IPS-15b (cell line): ENCODE data around the gene SACS.
A peak's percentile ranks its signal among the peaks of the same experiment; 100 is the strongest.
"Not testable (repeated sequence)": the region's sequence is repeated elsewhere in the genome, so short reads cannot be mapped to it uniquely, and the experiment has no call there.

Experiments
- H3K27me3 ChIP-seq: one replicate; pipeline ENCODE4 v1.6.1; 2013; ENCODE audit warnings: low read length; ENCODE audit not compliant: control insufficient read depth, insufficient read depth
- H3K36me3 ChIP-seq: one replicate; pipeline ENCODE4 v1.6.1; 2013; ENCODE audit warnings: low read length; ENCODE audit not compliant: control insufficient read depth, insufficient read depth
- H3K4me1 ChIP-seq: one replicate; pipeline ENCODE4 v1.6.1; 2013; ENCODE audit warnings: mild to moderate bottlenecking, low read length; ENCODE audit not compliant: control insufficient read depth, insufficient read depth
- H3K4me3 ChIP-seq: one replicate; pipeline ENCODE4 v1.5.1; 2013; ENCODE audit warnings: low read depth, low read length
- H3K9ac ChIP-seq: one replicate; pipeline ENCODE4 v1.6.1; 2013; ENCODE audit warnings: low read depth, mild to moderate bottlenecking, low read length
- H3K9me3 ChIP-seq: one replicate; pipeline ENCODE4 v1.6.1; 2013; ENCODE audit warnings: mild to moderate bottlenecking, low read length; ENCODE audit not compliant: control insufficient read depth, insufficient read depth

Gene SACS

DNA sequence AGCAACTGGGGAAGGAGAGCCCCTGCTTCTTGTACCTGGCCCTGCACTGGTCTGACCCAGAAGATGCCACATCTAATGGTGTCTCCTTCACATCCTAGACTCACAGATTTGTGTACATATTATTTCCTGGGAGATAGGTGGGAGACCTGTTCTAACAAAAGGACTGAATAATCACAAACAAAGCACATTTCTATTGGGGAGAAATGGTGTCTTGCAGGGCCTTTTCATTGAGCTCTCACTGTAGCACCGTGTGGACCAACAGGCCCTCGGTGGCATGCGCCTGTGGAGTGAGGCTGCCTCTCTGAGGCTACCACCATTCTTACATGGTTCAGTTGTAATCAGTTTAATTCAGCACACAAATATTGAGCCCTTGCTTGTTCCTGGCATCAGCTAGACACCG, 989 bp upstream of the SACS start:
- Histone ChIP-seq H3K4me1 (peaks cover 6% of the 10 kb centered on the region), H3K27me3 (no peaks in the 10 kb centered on the region), H3K9me3 (no peaks in the 10 kb centered on the region), H3K9ac (no peak overlapping the region), H3K36me3 (no peaks in the 10 kb centered on the region), H3K4me3 (no peak overlapping the region)

DNA sequence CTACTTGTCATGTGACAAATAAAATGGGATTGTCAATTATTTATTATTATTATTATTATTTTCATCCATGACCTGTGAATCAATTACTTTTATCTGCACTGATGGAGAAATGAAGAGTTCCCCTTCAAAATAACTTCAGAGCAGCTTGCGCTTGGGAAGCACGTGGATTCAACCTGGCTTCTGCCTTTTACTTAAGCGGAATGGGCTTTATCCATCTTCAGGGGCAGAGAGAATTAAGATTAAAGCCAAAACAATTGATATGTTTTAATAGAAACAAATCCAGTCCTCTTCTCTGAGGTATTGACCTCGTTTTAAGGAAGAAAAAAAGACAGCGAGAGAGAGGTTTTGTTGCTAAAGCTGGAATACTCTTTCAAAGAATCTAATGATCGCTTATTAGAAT, 876 bp downstream of the SACS start:
- Histone ChIP-seq H3K27me3 (no peaks in the 10 kb centered on the region), H3K36me3 (no peaks in the 10 kb centered on the region), H3K9me3 (no peaks in the 10 kb centered on the region), H3K4me3 (peak overlapping the region; percentile 81), H3K4me1 (peaks cover 6% of the 10 kb centered on the region), H3K9ac (no peak overlapping the region)

DNA sequence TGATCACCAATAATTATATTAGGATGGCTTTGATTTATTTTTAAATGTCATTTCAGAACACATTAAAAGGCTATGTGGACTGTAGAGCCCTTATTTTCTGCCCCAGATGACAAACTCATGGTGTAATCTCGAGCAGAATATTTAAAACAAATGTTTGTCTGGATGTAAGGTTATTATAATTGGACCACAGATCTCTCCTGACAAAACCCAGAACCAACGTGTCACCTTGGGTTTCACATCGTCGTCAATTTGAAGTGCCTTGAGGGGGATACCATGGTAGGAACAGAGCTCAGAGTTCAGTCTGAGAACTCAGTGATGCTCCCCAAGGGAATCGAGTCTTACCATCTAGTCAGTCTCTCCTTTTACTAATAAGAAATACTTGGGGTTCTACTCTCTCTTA, 2.8 kb downstream of the SACS start:
- Histone ChIP-seq H3K4me3 (no peak overlapping the region), H3K36me3 (no peaks in the 10 kb centered on the region), H3K27me3 (no peaks in the 10 kb centered on the region), H3K9ac (no peak overlapping the region), H3K9me3 (no peaks in the 10 kb centered on the region), H3K4me1 (peaks cover 6% of the 10 kb centered on the region)

DNA sequence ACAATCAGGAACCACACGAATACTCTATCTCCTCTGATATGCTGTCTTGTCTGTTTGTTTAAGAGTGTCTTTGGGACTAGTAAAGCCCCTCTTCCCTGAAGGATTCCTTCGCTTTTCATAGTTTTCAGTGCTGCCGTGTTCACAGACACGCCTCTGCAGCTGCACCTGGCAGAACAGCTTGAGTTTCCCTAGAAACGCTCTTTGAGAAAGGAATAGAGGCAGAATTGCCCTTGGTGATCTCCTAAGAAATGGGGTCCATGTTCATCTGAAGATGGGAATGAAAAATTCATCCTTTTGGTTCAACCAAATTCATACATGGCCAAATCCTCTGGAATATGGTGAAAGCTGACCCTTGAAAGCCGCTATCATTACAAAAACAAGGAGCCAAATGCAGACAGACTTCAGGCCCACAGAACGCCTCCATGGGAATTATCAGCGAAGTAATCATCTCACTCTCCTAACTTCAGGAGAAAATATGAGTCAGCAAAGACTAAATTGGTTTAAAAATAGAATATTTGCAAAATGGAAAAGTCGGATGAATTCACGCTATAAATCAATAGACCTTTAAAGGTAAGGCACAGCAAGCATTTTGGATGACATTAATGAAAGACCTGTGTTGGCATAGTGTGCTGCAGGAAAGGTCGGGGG, 5.5 kb downstream of the SACS start:
- Histone ChIP-seq H3K9ac (no peak overlapping the region), H3K4me3 (no peak overlapping the region), H3K9me3 (no peaks in the 10 kb centered on the region), H3K27me3 (no peaks in the 10 kb centered on the region), H3K36me3 (peaks cover 4% of the 10 kb centered on the region), H3K4me1 (no peaks in the 10 kb centered on the region)

- H3K27me3 ChIP-seq, result no peaks in the 10 kb centered on the region
- H3K4me3 ChIP-seq, result no peak overlapping the region
- no peak overlapping the region for H3K9ac ChIP-seq
- H3K4me1 ChIP-seq, result no peaks in the 10 kb centered on the region
- no peaks in the 10 kb centered on the region for H3K9me3 ChIP-seq
- H3K36me3 ChIP-seq, result peaks cover 4% of the 10 kb centered on the region
Measured at GRCh38 chr13:23427342-23427843, 6.1 kb downstream of the SACS start.

DNA sequence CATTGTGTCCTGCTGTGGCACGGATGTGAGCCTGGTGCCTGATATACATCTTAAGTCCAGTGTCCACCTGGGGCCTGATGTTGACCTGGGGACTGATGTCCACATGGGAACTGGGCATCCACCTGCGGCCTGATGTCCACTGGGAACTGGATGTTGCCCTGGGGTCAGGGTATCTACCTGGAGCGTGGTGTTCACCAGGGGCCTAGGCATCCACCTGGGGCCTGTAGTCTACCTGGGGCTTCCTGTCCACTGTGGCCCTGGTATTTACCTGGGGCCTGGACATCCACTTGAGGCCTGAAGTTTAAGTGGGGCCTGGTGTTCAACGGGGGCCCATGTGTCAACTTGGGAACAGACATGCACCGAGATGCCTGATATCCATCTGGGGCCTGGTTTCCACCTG, 11.9 kb downstream of the SACS start:
- no peak overlapping the region for H3K9ac ChIP-seq
- H3K27me3 ChIP-seq, result no peaks in the 10 kb centered on the region
- no peak overlapping the region for H3K4me3 ChIP-seq
- H3K9me3 ChIP-seq, result no peaks in the 10 kb centered on the region
- peaks cover 4% of the 10 kb centered on the region for H3K36me3 ChIP-seq
- H3K4me1 ChIP-seq, result no peaks in the 10 kb centered on the region

DNA sequence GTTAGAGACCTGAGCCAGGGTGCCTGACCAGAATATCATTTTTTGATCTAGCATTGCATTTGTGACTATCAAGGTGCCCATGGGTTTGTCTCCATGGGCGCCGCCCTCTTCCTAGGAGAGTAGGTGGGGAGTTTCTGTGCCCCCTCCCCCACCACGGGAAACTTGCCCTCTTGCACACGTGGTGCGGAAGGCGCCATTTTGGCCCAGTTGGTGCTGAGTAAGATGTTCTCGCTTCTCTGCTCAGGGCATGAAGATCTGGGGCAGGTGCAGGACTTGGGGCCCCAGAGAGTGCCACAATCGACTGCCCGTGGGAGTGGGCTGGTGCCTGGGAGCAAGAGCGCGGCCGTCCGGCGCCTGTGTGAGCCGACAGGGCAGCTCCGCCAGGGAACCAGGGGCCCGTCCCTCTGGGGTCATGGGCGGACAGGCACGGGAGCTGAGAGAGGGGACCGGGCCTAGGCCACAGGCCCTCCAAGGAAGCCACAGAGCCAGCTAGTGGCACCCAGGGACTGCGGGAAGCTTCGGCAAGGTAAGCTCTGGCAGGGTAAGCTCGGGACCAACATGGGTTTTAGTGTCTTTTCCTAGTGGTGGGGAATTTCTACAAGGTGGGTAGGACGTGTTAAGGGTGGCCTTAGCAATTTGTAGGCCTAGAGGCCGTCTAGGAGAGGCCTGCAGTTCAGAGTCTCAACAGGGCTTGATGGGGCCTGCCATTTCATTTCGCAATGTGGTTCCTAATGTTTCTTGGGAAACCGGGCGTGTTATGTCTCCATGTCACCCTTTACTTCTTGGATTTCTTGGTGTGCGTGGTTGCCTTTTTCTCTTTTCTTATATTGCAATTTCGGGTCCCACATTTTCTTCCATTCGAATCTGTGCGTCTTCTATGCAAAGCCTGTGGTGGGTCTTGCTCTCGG, 14.5 kb downstream of the SACS start:
- H3K9me3 ChIP-seq, result no peaks in the 10 kb centered on the region
- no peak overlapping the region for H3K9ac ChIP-seq
- H3K4me1 ChIP-seq, result no peaks in the 10 kb centered on the region
- no peak overlapping the region for H3K4me3 ChIP-seq
- no peaks in the 10 kb centered on the region for H3K27me3 ChIP-seq
- H3K36me3 ChIP-seq, result no peaks in the 10 kb centered on the region

DNA sequence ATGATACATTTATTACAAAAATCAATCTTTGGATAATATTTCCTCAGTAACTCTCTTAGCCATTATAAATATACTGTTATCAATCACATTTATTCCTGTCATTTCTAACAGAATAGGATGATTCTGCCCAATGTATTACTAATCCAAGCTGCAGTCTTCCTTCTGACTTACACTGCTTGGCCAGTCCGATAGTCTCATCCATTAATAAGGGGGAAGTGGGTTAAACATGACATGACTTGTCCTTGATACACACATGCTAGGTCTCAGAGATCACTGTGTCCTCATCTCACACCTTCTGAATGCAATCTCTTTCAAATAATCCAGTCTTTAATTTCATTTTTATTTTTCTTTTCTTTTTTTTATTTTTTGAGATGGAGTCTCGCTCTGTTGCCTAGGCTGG, 18.8 kb downstream of the SACS start:
- H3K4me1 ChIP-seq, result peaks cover 5% of the 10 kb centered on the region
- no peak overlapping the region for H3K9ac ChIP-seq
- H3K27me3 ChIP-seq, result no peaks in the 10 kb centered on the region
- H3K36me3 ChIP-seq, result no peaks in the 10 kb centered on the region
- H3K4me3 ChIP-seq, result no peak overlapping the region
- no peaks in the 10 kb centered on the region for H3K9me3 ChIP-seq

DNA sequence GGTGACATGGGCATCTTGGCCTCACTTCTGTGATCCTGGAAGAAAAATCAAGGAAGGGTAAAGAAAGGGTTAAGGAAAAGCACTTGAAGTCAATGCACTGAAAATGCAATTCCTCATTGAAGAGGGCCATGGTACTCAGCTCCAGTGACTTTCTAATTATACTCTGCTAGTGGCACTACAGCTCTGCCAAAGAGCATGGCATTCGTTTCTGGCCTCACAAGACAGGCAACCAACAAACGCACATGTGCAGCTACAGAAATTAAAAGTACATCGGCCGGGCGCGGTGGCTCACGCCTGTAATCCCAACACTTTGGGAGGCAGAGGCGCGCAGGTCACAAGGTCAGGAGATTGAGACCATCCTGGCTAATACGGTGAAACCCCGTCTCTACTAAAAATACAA, 21.8 kb downstream of the SACS start:
- H3K4me1 ChIP-seq, result peaks cover 5% of the 10 kb centered on the region
- H3K27me3 ChIP-seq, result no peaks in the 10 kb centered on the region
- no peak overlapping the region for H3K4me3 ChIP-seq
- no peak overlapping the region for H3K9ac ChIP-seq
- no peaks in the 10 kb centered on the region for H3K9me3 ChIP-seq
- H3K36me3 ChIP-seq, result no peaks in the 10 kb centered on the region

DNA sequence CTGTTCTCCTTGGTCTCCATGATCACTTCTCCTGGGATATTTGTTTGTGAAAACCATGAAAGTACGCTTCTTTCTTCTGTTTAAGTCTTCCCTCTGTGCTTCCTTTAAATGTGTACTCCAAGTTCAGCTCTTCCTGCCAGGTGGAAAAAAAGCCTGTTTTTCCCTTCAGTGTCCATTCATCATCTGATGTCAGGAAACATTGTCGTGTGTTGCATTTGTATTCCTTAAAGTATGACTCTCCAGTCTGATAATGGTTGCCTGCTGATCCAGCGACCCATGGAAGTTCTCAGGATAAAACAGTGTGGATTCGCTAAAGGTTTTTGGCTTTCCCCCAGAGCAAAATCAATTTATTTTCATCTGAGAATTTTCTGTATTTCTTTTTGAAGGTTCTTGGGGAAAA, 22.3 kb downstream of the SACS start:
- Histone ChIP-seq H3K36me3 (no peaks in the 10 kb centered on the region), H3K4me3 (no peak overlapping the region), H3K9ac (no peak overlapping the region), H3K9me3 (no peaks in the 10 kb centered on the region), H3K4me1 (peaks cover 5% of the 10 kb centered on the region), H3K27me3 (no peaks in the 10 kb centered on the region)

DNA sequence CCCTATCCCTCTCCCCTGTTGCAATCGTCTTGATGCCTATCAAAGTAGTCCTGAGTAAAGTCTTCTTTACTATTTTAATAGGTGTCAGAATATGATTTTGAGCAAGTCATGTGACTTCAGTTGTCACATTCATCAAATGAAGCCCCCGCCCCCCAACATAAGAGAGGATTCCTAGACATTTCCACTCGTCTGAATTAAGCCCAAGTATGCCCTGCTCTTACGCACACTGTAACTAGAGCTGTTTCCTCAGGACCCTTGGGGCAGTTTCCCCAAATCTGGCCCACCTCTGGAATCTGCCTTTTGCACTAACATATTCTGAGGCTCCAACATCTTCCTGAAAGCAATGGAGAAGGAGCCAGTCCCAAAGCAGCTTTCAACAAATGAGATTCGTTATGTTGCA, 25.5 kb downstream of the SACS start:
- Histone ChIP-seq H3K36me3 (no peaks in the 10 kb centered on the region), H3K9ac (no peak overlapping the region), H3K4me1 (peaks cover 5% of the 10 kb centered on the region), H3K4me3 (no peak overlapping the region), H3K9me3 (no peaks in the 10 kb centered on the region), H3K27me3 (no peaks in the 10 kb centered on the region)

DNA sequence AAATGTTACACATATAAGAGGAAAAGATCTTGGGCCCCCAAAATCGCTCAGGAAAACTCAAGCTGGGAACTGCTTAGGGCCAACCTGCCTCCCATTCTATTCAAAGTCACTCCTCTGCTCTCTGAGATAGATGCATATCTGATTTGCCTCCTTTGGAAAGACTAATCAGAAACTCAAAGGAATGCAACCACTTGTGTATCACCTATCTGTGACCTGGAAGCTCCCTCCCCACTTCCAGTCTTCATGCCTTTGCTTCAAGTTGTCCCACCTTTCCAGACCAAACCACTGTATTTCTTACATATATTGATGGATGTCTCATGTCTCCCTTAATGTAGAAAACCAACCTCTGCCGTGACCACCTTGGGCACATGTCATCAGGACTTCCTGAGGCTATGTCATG, 32.3 kb downstream of the SACS start:
- not testable (repeated sequence) for H3K4me3 ChIP-seq, H3K36me3 ChIP-seq, H3K27me3 ChIP-seq, H3K9ac ChIP-seq, H3K4me1 ChIP-seq, H3K9me3 ChIP-seq
